Neural progenitor cell (in vitro differentiated cells): ENCODE measurements around the gene GPRIN3.

Source experiments
- CTCF ChIP-seq: fragments of 200-600 bp; sonication (generic); IDR thresholded peaks from 2 replicates; pipeline ENCODE4 v1.5.1; 2017; ENCODE audit warnings: antibody characterized with exemption, mild to moderate bottlenecking
- EZH2 ChIP-seq: fragments of 200-600 bp; sonication (generic); IDR thresholded peaks from 2 replicates; pipeline ENCODE4 v1.6.1; 2017; ENCODE audit warnings: antibody characterized with exemption, mild to moderate bottlenecking, moderate library complexity
- EZH2phosphoT487 ChIP-seq: fragments of 200-600 bp; sonication (generic); IDR thresholded peaks from 2 replicates; pipeline ENCODE4 v1.6.1; 2017; ENCODE audit warnings: antibody characterized with exemption

- TF ChIP-seq CTCF (no peak), EZH2 (no peak), EZH2phosphoT487 (no peak)
Measured at GRCh38 chr4:89258506-89258905, 49.1 kb downstream of the GPRIN3 start.
